Osteoblast (primary cell): ENCODE measurements around the gene GJA8. TPM values are rescaled to one million over a fixed set of nuclear protein-coding genes. Genes with fewer than 3 reads are reported as not detected.

ENCODE experiments used
- DNase-seq: peaks from one replicate; pipeline ENCODE4 v3.0.0; 2011; ENCODE audit warnings: low spot score, mixed read lengths; ENCODE audit not compliant: insufficient read length; ENCODE audit errors: missing footprints
- H2AFZ ChIP-seq: 2 replicates; pipeline ENCODE4 v1.6.0; 2011; ENCODE audit warnings: mild to moderate bottlenecking, low read length
- H3K27ac ChIP-seq: 2 replicates; pipeline ENCODE4 v1.5.1; 2011; ENCODE audit warnings: mild to moderate bottlenecking, low read depth, low read length, moderate library complexity
- H3K27me3 ChIP-seq: 2 replicates; pipeline ENCODE4 v1.6.0; 2012; ENCODE audit warnings: mild to moderate bottlenecking, control low read depth, inconsistent platforms, low read length, moderate library complexity; ENCODE audit not compliant: insufficient read depth
- H3K36me3 ChIP-seq: 2 replicates; pipeline ENCODE4 v1.5.1; 2011; ENCODE audit warnings: mild to moderate bottlenecking, low read length, control low read depth, moderate library complexity; ENCODE audit not compliant: insufficient read depth
- H3K4me1 ChIP-seq: 2 replicates; pipeline ENCODE4 v1.5.1; 2011; ENCODE audit warnings: mild to moderate bottlenecking, low read length, control low read depth, moderate library complexity; ENCODE audit not compliant: insufficient read depth
- H3K4me2 ChIP-seq: 2 replicates; pipeline ENCODE4 v1.6.0; 2011; ENCODE audit warnings: mild to moderate bottlenecking, low read length; ENCODE audit not compliant: insufficient read depth
- H3K4me3 ChIP-seq: fragments of 200-600 bp; sonication (generic); 3 replicates; pipeline ENCODE4 v1.5.1; 2012; ENCODE audit warnings: mild to moderate bottlenecking, low read length, inconsistent platforms; ENCODE audit not compliant: insufficient read depth
- H3K79me2 ChIP-seq: 2 replicates; pipeline ENCODE4 v1.6.0; 2012; ENCODE audit warnings: mild to moderate bottlenecking, low read length, control low read depth, inconsistent platforms; ENCODE audit not compliant: insufficient read depth
- H3K9me3 ChIP-seq: 2 replicates; pipeline ENCODE4 v1.5.1; 2011; ENCODE audit warnings: low read depth, low read length, control low read depth
- H4K20me1 ChIP-seq: 2 replicates; pipeline ENCODE4 v1.6.0; 2012; ENCODE audit warnings: mild to moderate bottlenecking, low read length, control low read depth; ENCODE audit not compliant: insufficient read depth
- total RNA-seq: library from RNA; depleted of rRNA; stranded (reverse); fragments of >200 nt; gene quantifications from 2 replicates; pipeline ENCODE4 v1.2.3, GENCODE V29; 2012
- TF ChIP-seq, protein P1 (sequence below): IDR thresholded peaks from 2 replicates; pipeline ENCODE4 v1.5.1; 2011; ENCODE audit warnings: mild to moderate bottlenecking, low read depth, low read length, moderate library complexity; ENCODE audit errors: extremely low read depth

GJA8 gene
- total RNA-seq, 1 donor = not detected

DNA sequence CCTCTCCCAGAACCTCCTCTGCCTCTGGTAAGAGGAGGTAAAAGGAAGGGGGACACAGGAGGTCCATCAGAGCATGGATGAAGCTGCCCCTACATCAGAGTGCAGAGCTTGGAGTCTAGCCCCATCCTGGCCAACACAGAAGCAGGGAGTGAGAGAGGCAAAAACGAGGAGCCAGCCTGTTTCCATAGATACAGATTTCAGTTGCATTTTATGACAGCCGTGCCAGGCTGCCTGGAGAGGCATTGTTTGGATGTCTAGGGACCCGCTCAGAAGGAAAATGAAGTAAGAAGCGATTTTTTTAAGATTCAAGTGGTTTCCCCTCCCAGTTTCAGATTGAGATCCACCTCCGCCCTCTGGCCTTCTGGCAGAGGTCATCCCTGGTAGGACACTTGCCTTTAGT lies 11.5 kb upstream of the GJA8 start:
- no peaks in the 10 kb centered on the region for H3K27me3 ChIP-seq
- no peak overlapping the region for H2AFZ ChIP-seq
- no peaks in the 10 kb centered on the region for H3K79me2 ChIP-seq
- DNase-seq = no peak
- H3K9me3 ChIP-seq = no peaks in the 10 kb centered on the region
- H3K4me2 ChIP-seq = no peak overlapping the region
- no peak overlapping the region for H3K27ac ChIP-seq
- H3K4me3 ChIP-seq = no peak overlapping the region
- TF ChIP-seq, protein P1, sequence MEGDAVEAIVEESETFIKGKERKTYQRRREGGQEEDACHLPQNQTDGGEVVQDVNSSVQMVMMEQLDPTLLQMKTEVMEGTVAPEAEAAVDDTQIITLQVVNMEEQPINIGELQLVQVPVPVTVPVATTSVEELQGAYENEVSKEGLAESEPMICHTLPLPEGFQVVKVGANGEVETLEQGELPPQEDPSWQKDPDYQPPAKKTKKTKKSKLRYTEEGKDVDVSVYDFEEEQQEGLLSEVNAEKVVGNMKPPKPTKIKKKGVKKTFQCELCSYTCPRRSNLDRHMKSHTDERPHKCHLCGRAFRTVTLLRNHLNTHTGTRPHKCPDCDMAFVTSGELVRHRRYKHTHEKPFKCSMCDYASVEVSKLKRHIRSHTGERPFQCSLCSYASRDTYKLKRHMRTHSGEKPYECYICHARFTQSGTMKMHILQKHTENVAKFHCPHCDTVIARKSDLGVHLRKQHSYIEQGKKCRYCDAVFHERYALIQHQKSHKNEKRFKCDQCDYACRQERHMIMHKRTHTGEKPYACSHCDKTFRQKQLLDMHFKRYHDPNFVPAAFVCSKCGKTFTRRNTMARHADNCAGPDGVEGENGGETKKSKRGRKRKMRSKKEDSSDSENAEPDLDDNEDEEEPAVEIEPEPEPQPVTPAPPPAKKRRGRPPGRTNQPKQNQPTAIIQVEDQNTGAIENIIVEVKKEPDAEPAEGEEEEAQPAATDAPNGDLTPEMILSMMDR = no peak
- H3K4me1 ChIP-seq = no peaks in the 10 kb centered on the region
- H4K20me1 ChIP-seq = no peaks in the 10 kb centered on the region
- no peaks in the 10 kb centered on the region for H3K36me3 ChIP-seq

DNA sequence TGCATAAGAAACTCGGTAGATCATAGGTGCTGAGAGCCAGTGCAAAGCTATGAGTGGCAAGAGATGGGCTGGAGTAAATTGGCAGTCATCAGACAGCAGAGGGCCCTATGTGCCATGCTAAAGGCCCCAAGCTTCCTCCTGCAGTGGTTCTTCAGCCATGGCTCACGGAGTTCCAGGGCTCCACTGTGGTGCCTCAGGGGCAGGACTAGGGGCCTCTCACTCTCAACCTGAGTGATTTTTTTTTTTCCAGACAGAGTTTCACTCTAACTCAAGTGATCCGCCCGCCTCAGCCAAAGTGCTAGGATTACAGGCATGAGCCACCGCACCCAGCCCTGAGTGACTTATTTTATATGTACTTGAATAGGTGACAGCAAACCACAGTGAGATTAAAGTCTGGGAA lies 10.4 kb upstream of the GJA8 start:
- TF ChIP-seq, protein P1 = no peak
- no peak for DNase-seq
- H3K79me2 ChIP-seq = no peaks in the 10 kb centered on the region
- H3K4me1 ChIP-seq = no peaks in the 10 kb centered on the region
- no peak overlapping the region for H3K4me2 ChIP-seq
- H4K20me1 ChIP-seq = no peaks in the 10 kb centered on the region
- H3K9me3 ChIP-seq = no peaks in the 10 kb centered on the region
- H3K36me3 ChIP-seq = no peaks in the 10 kb centered on the region
- H3K27ac ChIP-seq = no peak overlapping the region
- H3K4me3 ChIP-seq = no peak overlapping the region
- no peak overlapping the region for H2AFZ ChIP-seq
- H3K27me3 ChIP-seq = no peaks in the 10 kb centered on the region

- no peaks in the 10 kb centered on the region for H3K9me3 ChIP-seq
- no peaks in the 10 kb centered on the region for H3K27me3 ChIP-seq
- no peak overlapping the region for H3K27ac ChIP-seq
- no peak overlapping the region for H3K4me3 ChIP-seq
- H3K79me2 ChIP-seq = no peaks in the 10 kb centered on the region
- no peaks in the 10 kb centered on the region for H3K36me3 ChIP-seq
- no peak overlapping the region for H3K4me2 ChIP-seq
- peak overlapping the region; percentile 0 for H2AFZ ChIP-seq
- no peaks in the 10 kb centered on the region for H3K4me1 ChIP-seq
- no peak for DNase-seq
- TF ChIP-seq, protein P1 = no peak
- H4K20me1 ChIP-seq = no peaks in the 10 kb centered on the region
Observed at GRCh38 chr1:147892731-147893214, 9.8 kb upstream of the GJA8 start.

DNA sequence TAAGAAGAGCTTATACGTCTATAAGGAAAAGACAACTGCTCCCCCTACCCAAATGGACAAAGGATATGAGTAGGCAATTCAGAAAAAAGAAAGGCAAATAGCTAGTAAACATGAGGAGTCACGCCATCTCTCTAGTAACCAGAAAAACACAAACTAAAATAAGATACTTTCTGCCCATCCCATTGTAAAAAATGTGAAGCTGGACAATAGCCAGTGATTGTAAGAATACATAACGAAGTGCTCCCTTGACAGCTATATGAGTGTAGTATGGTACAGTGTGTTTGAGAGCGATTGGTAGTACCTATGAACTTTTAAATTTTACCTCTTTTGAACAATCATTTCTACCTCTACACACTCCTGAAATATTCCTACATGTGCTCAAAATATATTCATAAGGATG lies 7.5 kb upstream of the GJA8 start:
- no peaks in the 10 kb centered on the region for H3K36me3 ChIP-seq
- TF ChIP-seq, protein P1 = no peak
- no peaks in the 10 kb centered on the region for H3K27me3 ChIP-seq
- no peak overlapping the region for H3K4me3 ChIP-seq
- no peaks in the 10 kb centered on the region for H3K4me1 ChIP-seq
- no peaks in the 10 kb centered on the region for H4K20me1 ChIP-seq
- H3K79me2 ChIP-seq = no peaks in the 10 kb centered on the region
- no peak overlapping the region for H2AFZ ChIP-seq
- no peak overlapping the region for H3K27ac ChIP-seq
- H3K9me3 ChIP-seq = no peaks in the 10 kb centered on the region
- H3K4me2 ChIP-seq = no peak overlapping the region
- DNase-seq = no peak
